OCI-LY1 (cell line): ENCODE results near the gene AP3S1.

Source experiments
- EZH2 ChIP-seq: fragments of 200-600 bp; sonication (generic), shearing (Covaris generic); IDR thresholded peaks from 2 replicates; pipeline ENCODE4 v1.8.0; 2017; ENCODE audit warnings: borderline replicate concordance, mixed run types, mild to moderate bottlenecking, antibody characterized with exemption, low read length, moderate library complexity, mixed read lengths
- TF ChIP-seq, protein P1 (sequence below): fragments of 200-600 bp; sonication (generic), shearing (Covaris generic); IDR thresholded peaks from 2 replicates; pipeline ENCODE4 v1.5.1; 2017; ENCODE audit warnings: mild to moderate bottlenecking, antibody characterized with exemption, low read length, moderate library complexity, mixed read lengths

DNA sequence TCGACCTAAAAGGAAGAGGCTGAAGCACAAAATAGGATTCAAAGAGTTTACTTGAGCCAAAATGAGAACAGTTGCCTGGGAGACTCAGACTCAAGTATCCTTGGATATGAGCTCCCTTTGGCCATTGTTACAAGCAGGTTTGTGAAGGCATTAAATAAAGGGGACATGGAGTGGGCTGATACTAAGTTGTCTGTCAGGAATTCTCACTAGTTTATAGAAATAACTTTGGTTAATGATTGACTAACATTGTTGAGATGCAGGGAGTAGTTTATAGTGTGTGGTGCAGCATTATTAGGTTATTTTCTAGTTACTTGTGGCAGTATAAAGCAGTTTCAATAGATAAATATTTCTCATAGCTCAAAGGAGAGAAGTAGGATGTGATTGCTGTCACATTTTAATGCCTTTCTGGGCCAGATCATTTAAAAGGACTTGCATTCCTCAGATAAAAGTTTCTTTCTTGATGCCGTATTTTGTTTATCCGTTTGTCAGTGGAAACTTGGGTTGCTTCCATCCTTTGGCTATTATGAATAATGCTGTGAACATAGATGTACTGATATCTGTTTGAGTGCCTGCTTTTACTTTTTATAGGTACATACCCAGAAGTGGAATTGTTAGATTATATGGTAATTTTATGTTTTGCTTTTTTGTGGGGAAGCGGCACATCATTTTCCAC is 9.1 kb downstream of the AP3S1 start:
- TF ChIP-seq, protein P1, sequence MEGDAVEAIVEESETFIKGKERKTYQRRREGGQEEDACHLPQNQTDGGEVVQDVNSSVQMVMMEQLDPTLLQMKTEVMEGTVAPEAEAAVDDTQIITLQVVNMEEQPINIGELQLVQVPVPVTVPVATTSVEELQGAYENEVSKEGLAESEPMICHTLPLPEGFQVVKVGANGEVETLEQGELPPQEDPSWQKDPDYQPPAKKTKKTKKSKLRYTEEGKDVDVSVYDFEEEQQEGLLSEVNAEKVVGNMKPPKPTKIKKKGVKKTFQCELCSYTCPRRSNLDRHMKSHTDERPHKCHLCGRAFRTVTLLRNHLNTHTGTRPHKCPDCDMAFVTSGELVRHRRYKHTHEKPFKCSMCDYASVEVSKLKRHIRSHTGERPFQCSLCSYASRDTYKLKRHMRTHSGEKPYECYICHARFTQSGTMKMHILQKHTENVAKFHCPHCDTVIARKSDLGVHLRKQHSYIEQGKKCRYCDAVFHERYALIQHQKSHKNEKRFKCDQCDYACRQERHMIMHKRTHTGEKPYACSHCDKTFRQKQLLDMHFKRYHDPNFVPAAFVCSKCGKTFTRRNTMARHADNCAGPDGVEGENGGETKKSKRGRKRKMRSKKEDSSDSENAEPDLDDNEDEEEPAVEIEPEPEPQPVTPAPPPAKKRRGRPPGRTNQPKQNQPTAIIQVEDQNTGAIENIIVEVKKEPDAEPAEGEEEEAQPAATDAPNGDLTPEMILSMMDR, result no peak
- TF ChIP-seq EZH2, result no peak
